Measurements from ENCODE around the gene RMC1.

Gene RMC1

GRCh38 chr18:23532848-23533247 lies 29.5 kb downstream of the RMC1 start:
- Histone ChIP-seq H3K9ac (ENCODE audit: low read length) (no peak overlapping the region), H3K4me3 (ENCODE audit: low read length) (no peak overlapping the region), H3K27me3 (ENCODE audit: low read depth, low read length) (no peaks in the 10 kb centered on the region), H3K36me3 (replicated peaks; ENCODE audit: low read depth, low read length) (peaks cover 68% of the 10 kb centered on the region), H3K4me1 (ENCODE audit: low read length) (no peaks in the 10 kb centered on the region), H3K9me3 (ENCODE audit: insufficient read depth, low read length) (no peaks in the 10 kb centered on the region), H3K4me2 (ENCODE audit: low read length) (no peak overlapping the region), H4K20me1 (ENCODE audit: insufficient read depth, low read length) (peaks cover 4% of the 10 kb centered on the region; the same call in 1 of the 2 replicates), H2AFZ (ENCODE audit: low read depth, low read length) (no peak overlapping the region), H3K79me2 (ENCODE audit: low read length) (no peaks in the 10 kb centered on the region), H3K27ac (ENCODE audit: low read length) (no peak overlapping the region)
- no peak for TF ChIP-seq EZH2phosphoT487 (IDR thresholded peaks at IDR 0.05; ENCODE audit: low read depth)
- TF ChIP-seq CTCF (IDR thresholded peaks at IDR 0.05; ENCODE audit: low read depth, low read length): no peak

- Histone ChIP-seq H3K4me1 (ENCODE audit: low read length) (peaks cover 5% of the 10 kb centered on the region), H2AFZ (ENCODE audit: low read depth, low read length) (no peak overlapping the region), H3K9ac (ENCODE audit: low read length) (no peak overlapping the region), H3K4me3 (ENCODE audit: low read length) (no peak overlapping the region), H4K20me1 (ENCODE audit: insufficient read depth, low read length) (peaks cover 13% of the 10 kb centered on the region), H3K27me3 (ENCODE audit: low read depth, low read length) (no peaks in the 10 kb centered on the region), H3K27ac (ENCODE audit: low read length) (no peak overlapping the region), H3K4me2 (ENCODE audit: low read length) (no peak overlapping the region), H3K9me3 (ENCODE audit: insufficient read depth, low read length) (no peaks in the 10 kb centered on the region), H3K36me3 (replicated peaks; ENCODE audit: low read depth, low read length) (peaks cover 75% of the 10 kb centered on the region), H3K79me2 (ENCODE audit: low read length) (no peaks in the 10 kb centered on the region)
- no peak for TF ChIP-seq CTCF (IDR thresholded peaks at IDR 0.05; ENCODE audit: low read depth, low read length)
- TF ChIP-seq EZH2phosphoT487 (IDR thresholded peaks at IDR 0.05; ENCODE audit: low read depth): no peak
Observed at GRCh38 chr18:23534276-23534675, 31.0 kb downstream of the RMC1 start.

- peaks cover 71% of the 10 kb centered on the region for H3K36me3 ChIP-seq (replicated peaks; ENCODE audit: low read depth, low read length)
- no peaks in the 10 kb centered on the region for H3K27me3 ChIP-seq (ENCODE audit: low read depth, low read length)
- H4K20me1 ChIP-seq (ENCODE audit: insufficient read depth, low read length): peaks cover 22% of the 10 kb centered on the region
- H3K4me1 ChIP-seq (ENCODE audit: low read length): peaks cover 24% of the 10 kb centered on the region
- H3K9ac ChIP-seq (ENCODE audit: low read length): no peak overlapping the region
- H3K79me2 ChIP-seq (ENCODE audit: low read length): no peaks in the 10 kb centered on the region
- TF ChIP-seq CTCF (IDR thresholded peaks at IDR 0.05; ENCODE audit: low read depth, low read length) (no peak), EZH2phosphoT487 (IDR thresholded peaks at IDR 0.05; ENCODE audit: low read depth) (no peak)
- H3K27ac ChIP-seq (ENCODE audit: low read length): no peak overlapping the region
- H3K4me3 ChIP-seq (ENCODE audit: low read length): no peak overlapping the region
- H3K4me2 ChIP-seq (ENCODE audit: low read length): no peak overlapping the region
- no peak overlapping the region for H2AFZ ChIP-seq (ENCODE audit: low read depth, low read length)
- no peaks in the 10 kb centered on the region for H3K9me3 ChIP-seq (ENCODE audit: insufficient read depth, low read length)
Observed at GRCh38 chr18:23536204-23536603, 32.9 kb downstream of the RMC1 start.

- no peak overlapping the region for H3K9ac ChIP-seq (ENCODE audit: low read length)
- no peaks in the 10 kb centered on the region for H3K9me3 ChIP-seq (ENCODE audit: insufficient read depth, low read length)
- peaks cover 75% of the 10 kb centered on the region for H3K36me3 ChIP-seq (replicated peaks; ENCODE audit: low read depth, low read length)
- peaks cover 28% of the 10 kb centered on the region for H3K4me1 ChIP-seq (ENCODE audit: low read length)
- no peak overlapping the region for H3K4me2 ChIP-seq (ENCODE audit: low read length)
- H3K27ac ChIP-seq (ENCODE audit: low read length): no peak overlapping the region
- H2AFZ ChIP-seq (ENCODE audit: low read depth, low read length): no peak overlapping the region
- no peak overlapping the region for H3K4me3 ChIP-seq (ENCODE audit: low read length)
- H3K79me2 ChIP-seq (ENCODE audit: low read length): no peaks in the 10 kb centered on the region
- peaks cover 22% of the 10 kb centered on the region for H4K20me1 ChIP-seq (ENCODE audit: insufficient read depth, low read length)
- H3K27me3 ChIP-seq (ENCODE audit: low read depth, low read length): no peaks in the 10 kb centered on the region
- TF ChIP-seq CTCF (IDR thresholded peaks at IDR 0.05; ENCODE audit: low read depth, low read length) (no peak), EZH2phosphoT487 (IDR thresholded peaks at IDR 0.05; ENCODE audit: low read depth) (no peak)
Observed at GRCh38 chr18:23537274-23537673, 34.0 kb downstream of the RMC1 start.
